GM19463 (cell line): Measurements from ENCODE around the gene SAPCD1.
A peak's percentile ranks its signal among the peaks of the same experiment; 100 is the strongest.
"Not testable (repeated sequence)": the region's sequence is repeated elsewhere in the genome, so short reads cannot be mapped to it uniquely, and the experiment has no call there.

ENCODE experiments used
- ATAC-seq: cut with Tn5 transposase; IDR thresholded peaks from one replicate; pipeline ENCODE4 v1.9.1; 2021; ENCODE audit warnings: mild to moderate bottlenecking, moderate library complexity; ENCODE audit not compliant: unreplicated experiment

The SAPCD1 gene

GRCh38 chr6:31795616-31796298, 33.3 kb downstream of the SAPCD1 start, which contains the start of gene VARS1:
VARS1 (minus strand) TSS chr6:31795752; CDS start chr6:31795217, 535 bp downstream.
- peak; percentile 89 for ATAC-seq

DNA sequence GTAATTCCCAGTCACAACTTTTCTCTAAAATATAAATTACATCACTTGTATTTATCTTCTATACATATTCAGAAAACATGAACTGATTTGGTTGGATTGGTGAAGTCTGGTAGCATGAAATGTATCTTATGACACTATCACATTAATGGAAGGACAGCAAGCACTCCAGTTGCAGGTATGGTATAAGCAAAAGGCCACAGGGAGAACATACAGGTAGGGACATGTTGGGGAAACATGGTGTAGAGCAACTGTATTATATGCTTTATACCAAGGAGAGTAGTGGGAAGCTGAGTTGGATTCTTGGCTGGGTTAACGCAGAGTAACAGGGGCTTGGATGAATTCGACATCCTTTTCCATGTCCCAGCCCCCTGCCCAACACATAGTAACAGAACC, 34.5 kb downstream of the SAPCD1 start:
- no peak for ATAC-seq

DNA sequence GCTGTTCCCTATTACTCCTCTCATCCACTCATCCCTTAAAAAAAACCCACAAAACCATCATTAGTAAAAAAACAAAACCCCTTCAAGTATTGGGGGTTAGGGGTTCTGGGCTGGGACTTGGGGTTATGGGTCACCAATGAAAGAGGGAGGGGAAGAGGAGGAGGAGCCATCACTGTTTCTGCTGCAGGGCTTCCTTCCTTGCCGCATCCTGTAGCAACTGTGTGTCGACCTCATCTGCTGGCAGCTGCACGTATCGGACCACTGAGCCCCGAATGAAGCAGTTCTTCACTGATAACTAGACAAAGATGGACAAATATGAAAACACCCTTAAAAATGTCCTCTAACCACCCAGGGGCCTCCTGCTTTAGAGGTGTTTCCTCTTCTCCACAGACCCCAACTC, 35.1 kb downstream of the SAPCD1 start:
- no peak for ATAC-seq

- no peak for ATAC-seq
Observed at GRCh38 chr6:31799781-31800180, 37.3 kb downstream of the SAPCD1 start.

DNA sequence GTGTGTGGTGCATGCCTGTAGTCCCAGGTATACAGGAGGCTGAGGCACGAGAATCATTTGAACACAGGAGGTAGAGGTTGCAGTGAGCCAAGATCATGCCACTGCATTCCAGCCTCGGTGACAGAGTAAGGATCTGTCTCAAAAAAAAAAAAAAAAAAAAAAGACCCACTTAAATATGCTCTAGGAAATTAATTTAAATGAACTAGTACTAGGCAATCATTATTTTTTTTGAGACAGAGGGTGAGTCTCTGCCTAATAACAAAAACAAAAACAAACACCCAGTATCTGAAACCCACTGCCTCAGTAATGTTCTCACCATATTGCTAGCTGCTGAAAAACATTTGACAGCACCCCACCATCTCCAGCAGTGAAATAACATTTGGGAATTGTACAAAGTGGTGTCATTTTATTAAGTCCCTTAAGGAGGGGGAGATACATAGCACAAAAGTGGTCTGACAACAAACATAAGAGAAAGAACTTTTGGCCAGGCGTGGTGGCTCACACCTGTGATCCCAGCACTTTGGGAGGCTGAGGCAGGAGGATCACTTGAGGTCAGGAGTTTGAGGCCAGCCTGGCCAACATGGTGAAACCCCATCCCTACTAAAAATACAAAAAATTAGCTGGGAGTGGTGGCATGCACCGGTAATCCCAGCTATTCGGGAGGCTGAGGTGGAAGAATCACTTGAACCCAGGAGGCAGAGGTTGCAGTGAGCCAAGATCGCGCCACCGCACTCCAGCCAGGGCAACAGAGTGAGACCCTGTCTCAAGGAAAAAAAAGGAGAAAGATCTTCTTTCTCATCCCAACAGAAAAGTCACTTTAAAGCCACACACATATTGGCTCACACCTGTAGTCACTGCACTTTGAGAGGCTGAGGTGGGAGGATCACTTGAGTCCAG, 38.8 kb downstream of the SAPCD1 start:
- ATAC-seq, result not testable (repeated sequence)

DNA sequence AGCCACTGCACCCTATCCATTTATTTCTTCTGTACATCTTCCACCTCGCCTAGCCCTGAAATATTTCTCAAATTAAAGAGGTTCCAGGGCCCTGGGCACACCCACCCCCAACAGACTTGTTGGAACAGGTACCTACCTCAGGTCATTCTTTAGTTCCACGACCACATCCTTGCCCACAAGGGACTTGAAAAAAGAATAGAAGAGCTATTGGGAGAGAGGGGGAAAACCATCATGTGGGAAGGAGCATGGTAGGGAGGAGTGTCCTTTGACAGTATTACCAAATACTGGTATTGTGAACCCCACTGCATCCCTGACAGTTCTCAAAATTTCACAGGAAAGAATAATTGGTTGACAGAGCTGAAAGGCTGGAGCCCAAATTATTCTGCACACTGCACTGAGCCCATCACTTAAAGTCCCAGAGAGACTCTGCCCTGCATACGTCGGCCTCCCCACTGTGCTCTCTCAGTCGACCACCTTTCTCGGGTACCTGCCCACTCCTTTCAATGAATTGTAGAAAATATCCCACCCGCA, 43.5 kb downstream of the SAPCD1 start:
- no peak for ATAC-seq

DNA sequence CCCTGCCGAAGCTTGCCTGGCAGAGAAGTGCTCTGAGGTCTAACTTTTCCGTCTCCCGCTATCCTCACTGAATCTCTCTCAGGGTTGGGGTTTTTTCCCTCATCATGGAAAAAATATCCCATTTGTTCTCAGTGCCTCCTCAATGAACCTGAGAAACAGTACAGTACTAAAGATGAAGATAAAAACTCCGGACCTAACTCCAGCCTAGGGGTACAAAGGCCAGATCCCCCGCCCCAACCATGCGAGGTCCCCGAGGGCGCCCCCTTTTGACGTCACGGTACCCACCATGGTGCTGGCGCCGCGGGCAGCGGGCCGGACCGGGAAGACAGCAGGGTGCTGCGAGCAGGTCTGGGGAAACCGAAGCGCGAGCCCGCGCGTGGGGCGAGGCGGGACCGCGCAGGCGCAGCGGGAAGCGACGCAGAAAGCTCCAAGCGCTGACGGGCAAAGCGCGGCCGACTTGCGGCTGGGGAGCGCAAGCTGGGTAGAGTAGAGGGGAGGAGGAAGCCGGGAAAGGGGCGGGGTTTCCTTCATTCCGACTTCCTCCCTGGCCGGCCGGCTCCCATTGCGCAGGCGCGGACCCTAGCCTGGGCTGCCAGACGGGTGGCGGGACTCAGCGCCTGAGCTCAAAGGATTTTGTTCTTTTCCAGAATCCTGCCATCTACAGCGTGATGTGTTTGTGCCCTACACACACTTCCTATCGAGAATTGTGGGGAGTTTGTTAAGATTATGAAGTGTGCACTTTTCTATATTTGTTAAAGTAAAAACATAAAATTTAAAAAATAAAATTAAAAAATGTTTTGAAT, 44.2 kb downstream of the SAPCD1 start, which contains the start of gene LSM2:
TSS of gene LSM2 (minus strand) at position 497 of the 803 bp plus-strand sequence. CDS start at position 288, 209 bp downstream.
- peak; percentile 94 for ATAC-seq

DNA sequence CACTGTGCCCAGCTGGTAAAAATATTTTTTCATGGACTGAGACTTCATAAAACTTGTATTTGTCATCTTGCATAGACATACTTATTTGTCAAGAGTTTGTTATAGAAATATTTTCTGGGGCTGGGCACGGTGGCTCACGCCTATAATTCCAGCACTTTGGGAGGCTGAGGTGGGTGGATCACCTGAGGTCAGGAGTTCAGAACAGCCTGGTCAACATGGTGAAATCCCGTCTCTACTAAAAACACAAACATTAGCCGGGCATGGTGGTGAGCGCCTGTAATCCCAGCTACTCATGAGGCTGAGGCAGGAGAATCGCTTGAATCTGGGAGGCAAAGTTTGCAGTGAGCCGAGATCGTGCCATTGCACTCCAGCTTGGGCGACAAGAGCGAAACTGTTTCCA, 46.1 kb downstream of the SAPCD1 start:
- ATAC-seq, result not testable (repeated sequence)

GRCh38 chr6:31811645-31812044, 49.2 kb downstream of the SAPCD1 start:
- no peak for ATAC-seq

GRCh38 chr6:31813465-31813849, 51.0 kb downstream of the SAPCD1 start:
- ATAC-seq, result no peak
